Psoas muscle (tissue), 8 donors: Measurements from ENCODE around the gene INO80. TPM values are rescaled to one million over a fixed set of nuclear protein-coding genes. Genes with fewer than 3 reads are reported as not detected.

Experiments
- ATAC-seq, 4 donors: fragments of 200-7000 bp; cut with Tn5 transposase; one replicate each; pipeline ENCODE4 v1.9.1; 2020; ENCODE audit warnings: moderate library complexity in 3 of 4, mild to moderate bottlenecking in 2 of 4
- DNase-seq, 2 donors: peaks; one replicate each; pipeline ENCODE4 v3.0.0-alpha.2; 2020
- H3K27ac ChIP-seq: fragments of 200-600 bp; one replicate; pipeline ENCODE4 v1.8.0; 2022
- H3K27me3 ChIP-seq, 3 donors: fragments of 200-600 bp in 1 of 3; one replicate each; pipeline versions ENCODE4 v1.6.1 to v1.8.0; 2013 to 2022; ENCODE audit warnings: low read length in 2 of 3, mild to moderate bottlenecking in 2 of 3, moderate library complexity in 1 of 3; ENCODE audit not compliant: insufficient read depth in 3 of 3
- H3K36me3 ChIP-seq, 2 donors: fragments of 200-600 bp in 1 of 2; one replicate each; pipeline versions ENCODE4 v1.6.1 to v1.8.0; 2013 to 2022; ENCODE audit warnings: low read depth in 1 of 2, mild to moderate bottlenecking in 1 of 2, moderate library complexity in 1 of 2; ENCODE audit not compliant: insufficient read depth in 1 of 2
- H3K4me1 ChIP-seq: fragments of 200-600 bp; one replicate; pipeline ENCODE4 v1.8.0; 2022
- H3K4me3 ChIP-seq: fragments of 200-600 bp; one replicate; pipeline ENCODE4 v1.8.0; 2022; ENCODE audit warnings: mild to moderate bottlenecking
- H3K9me3 ChIP-seq: fragments of 200-600 bp; one replicate; pipeline ENCODE4 v1.8.0; 2022
- CTCF ChIP-seq: fragments of 200-600 bp; IDR thresholded peaks from one replicate; pipeline ENCODE4 v1.8.0; 2022; ENCODE audit warnings: antibody characterized with exemption
- WGBS, 3 donors: extraction: QIAGEN DNeasy Blood & Tissue Kit; methylation state at CpG; one replicate each; pipeline versions ENCODE4 v1.1.6 to v1.1.7; 2013; 5-methylcytosine and 5-hydroxymethylcytosine counted together
- intact Hi-C, 2 donors: fragments of 100-400 bp; cut with DNase I; formaldehyde crosslinking; loops; one replicate each; pipeline versions ENCODE4 v1.11.0 to v1.14.2; 2022
- polyA plus RNA-seq, 3 donors: library from polyadenylated mRNA; stranded (reverse); fragments of 200-250 nt; gene quantifications; one replicate each; pipeline ENCODE4 v1.2.3, GENCODE V29; 2013
- total RNA-seq, 4 donors: library from RNA; stranded (reverse); fragmentation: NEBNext Ultra II Directional in 2 of 4; extraction: Animal tissue kit (Norgen Biotek cat#: 25700) in 2 of 4; gene quantifications; one replicate each; pipeline versions ENCODE4 v1.2.1 to v1.2.4, GENCODE V29; 2021 to 2023
- donor health status: healthy with polysubstance abuse.
- donor health status: DM: no; HTN: no; CAD: no; lungs with moderate emphysema.
- donor health status: Bipolar disorder and iron deficiency.
- donor health status: healthy.
- donor health status: DM: yes; HTN: yes; CAD: no.
- donor health status: DM: no; HTN: no; CAD: no.
- donor health status: DM: no; HTN: no; CAD: no.
- donor health status: DM: yes; HTN: yes; CAD: no.

Gene INO80
- total and polyA plus RNA-seq, 7 donors = 12.4 to 30.5 (median 20.1) TPM

- intact Hi-C loops = no loop called here
- Histone ChIP-seq H3K4me3 (no peak overlapping the region), H3K9me3 (peaks cover 15% of the 10 kb centered on the region), H3K27ac (no peak overlapping the region), H3K27me3 (no peaks in the 10 kb centered on the region), H3K36me3 (peaks cover 13 to 98% of the 10 kb centered on the region in 2 donors), H3K4me1 (no peaks in the 10 kb centered on the region)
- DNase-seq (no peak), ATAC-seq (no peak)
- 96 to 100% (median 98%) methylated on average over 3 of the region's 3 CpGs for WGBS, 3 donors
- no peak for TF ChIP-seq CTCF
Measured at GRCh38 chr15:41060505-41060904, 55.6 kb downstream of the INO80 start.

DNA sequence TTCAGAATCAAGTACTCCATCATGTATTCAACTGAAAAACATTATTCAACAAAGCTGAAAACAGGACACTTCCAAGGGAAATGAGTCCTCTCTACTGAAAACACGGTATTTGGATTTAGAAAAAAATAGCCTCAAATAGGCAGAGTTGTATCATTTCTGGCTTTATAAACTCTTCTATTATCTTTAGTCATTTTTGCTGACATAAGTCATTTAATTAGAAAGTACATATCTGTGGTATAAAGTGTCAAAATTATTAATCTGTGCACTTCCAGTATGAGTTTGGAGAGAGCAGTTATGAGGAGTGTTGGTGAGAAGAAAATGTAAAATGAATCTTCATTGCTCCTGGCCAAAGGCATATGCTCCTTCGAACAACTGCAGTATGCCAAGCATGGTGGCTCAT is 59.3 kb downstream of the INO80 start:
- Histone ChIP-seq H3K4me1 (no peaks in the 10 kb centered on the region), H3K4me3 (no peak overlapping the region), H3K36me3 (peaks cover 20 to 100% of the 10 kb centered on the region in 2 donors), H3K27ac (no peak overlapping the region), H3K9me3 (peaks cover 9% of the 10 kb centered on the region), H3K27me3 (no peaks in the 10 kb centered on the region)
- DNase-seq (no peak), ATAC-seq (no peak)
- intact Hi-C loops = no loop called here
- WGBS, 3 donors = 91 to 94% (median 93%) methylated on average over 2 of the region's 2 CpGs
- TF ChIP-seq CTCF = no peak

- Histone ChIP-seq H3K4me1 (no peaks in the 10 kb centered on the region), H3K9me3 (no peaks in the 10 kb centered on the region), H3K27ac (no peak overlapping the region), H3K36me3 (peaks cover 19 to 100% of the 10 kb centered on the region in 2 donors), H3K27me3 (no peaks in the 10 kb centered on the region), H3K4me3 (no peak overlapping the region)
- DNase-seq (no peak), ATAC-seq (no peak)
- no peak for TF ChIP-seq CTCF
- 96 to 97% (median 96%) methylated on average over 2 of the region's 2 CpGs for WGBS, 3 donors
- intact Hi-C loops = no loop called here
Measured at GRCh38 chr15:41055706-41056105, 60.4 kb downstream of the INO80 start.

- TF ChIP-seq CTCF = no peak
- Histone ChIP-seq H3K4me3 (no peak overlapping the region), H3K9me3 (no peaks in the 10 kb centered on the region), H3K4me1 (no peaks in the 10 kb centered on the region), H3K36me3 (peaks cover 25 to 100% of the 10 kb centered on the region in 2 donors), H3K27me3 (no peaks in the 10 kb centered on the region), H3K27ac (no peak overlapping the region)
- no peak for ATAC-seq
- DNase-seq = no peak
- intact Hi-C loops = no loop called here
- WGBS, 3 donors = 94 to 99% (median 95%) methylated on average over 2 of the region's 2 CpGs
Measured at GRCh38 chr15:41051139-41051538, 64.9 kb downstream of the INO80 start.

DNA sequence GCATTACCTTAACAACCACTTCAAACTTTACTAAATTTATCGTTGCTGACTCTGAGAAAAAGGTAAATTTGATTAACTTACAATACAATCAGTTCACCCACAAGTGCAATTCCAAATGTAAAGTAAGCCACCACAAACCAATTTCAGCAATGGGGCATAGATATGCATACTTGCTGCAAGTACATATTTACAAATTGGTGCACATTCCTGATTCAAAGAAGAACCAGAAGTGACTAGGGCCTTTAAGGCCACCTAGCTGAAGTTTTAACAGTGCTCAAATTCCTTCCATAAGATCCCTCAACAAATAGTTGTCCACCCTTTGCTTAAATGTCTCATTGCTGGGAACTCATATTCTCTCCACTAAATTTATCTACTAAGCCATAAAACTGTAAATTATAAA is 67.2 kb downstream of the INO80 start:
- Histone ChIP-seq H3K27me3 (no peaks in the 10 kb centered on the region), H3K4me1 (no peaks in the 10 kb centered on the region), H3K4me3 (no peak overlapping the region), H3K27ac (no peak overlapping the region), H3K9me3 (no peaks in the 10 kb centered on the region), H3K36me3 (peaks cover 18 to 99% of the 10 kb centered on the region in 2 donors)
- ATAC-seq (no peak), DNase-seq (no peak)
- WGBS, 3 donors = 88 to 100% (median 93%) methylated on average over 1 of the region's 1 CpG
- no peak for TF ChIP-seq CTCF
- intact Hi-C loops = loop anchor here in 1 of 2 donors (5.0 kb wide), 1 partner anchor 33 kb away; no protein-coding TSS in a partner anchor
